HepG2 (cell line): ENCODE results near the gene TTC23. TPM values are rescaled to one million over a fixed set of nuclear protein-coding genes. Genes with fewer than 3 reads are reported as not detected.

Experiments used
- ATAC-seq: fragments of 200-7000 bp; cut with Tn5 transposase; 3 replicates; pipeline ENCODE4 v1.9.1; 2020; ENCODE audit warnings: mild to moderate bottlenecking, moderate library complexity
- BruUV-seq: library from RNA; stranded (reverse); fragments of 400-500 nt; replicated peaks from 2 replicates; lab custom pipeline; 2021; lab: Mats Ljungman, UMichigan
- CTCF ChIA-PET: fragments of 300-600 bp; formaldehyde crosslinking; extraction: SDS; loops from one replicate; lab custom pipeline; 2021; ENCODE audit warnings: low total read pairs, inconsistent platforms, low intra/inter-chr PET ratio; lab: Yijun Ruan, JAX
- POLR2A ChIA-PET: fragments of 350-600 bp; sonication (Branson Sonifier 250); formaldehyde crosslinking; loops from one replicate; lab custom pipeline; 2020; ENCODE audit warnings: antibody characterized with exemption, inconsistent platforms; lab: Yijun Ruan, JAX
- DNase-seq: peaks from one replicate; pipeline ENCODE4 v3.0.0-alpha.2; 2015; ENCODE audit warnings: low spot score
- FAIRE-seq: peaks from 3 replicates; lab custom pipeline; 2011; peaks lifted over from hg19 to GRCh38; lab: Jason Lieb, UNC
- H2AFZ ChIP-seq: one replicate; pipeline ENCODE4 v1.6.1; 2011; ENCODE audit warnings: low read length, inconsistent platforms
- H3K27ac ChIP-seq: fragments of 300-600 bp; 3 replicates; pipeline ENCODE4 v1.8.0; 2011; ENCODE audit warnings: mixed run types, mild to moderate bottlenecking, mixed read lengths, low read length, inconsistent platforms; ENCODE audit not compliant: insufficient read depth; ENCODE audit errors: extremely low read length
- H3K27me3 ChIP-seq, 2 experiments: fragments of 200-600 bp in 1 of 2; 2 replicates in 1 of 2; 3 replicates in 1 of 2; pipeline versions ENCODE4 v1.6.0 to v1.8.0; 2011; ENCODE audit warnings: low read length in 2 of 2, mild to moderate bottlenecking in 2 of 2, moderate library complexity in 2 of 2, inconsistent platforms in 1 of 2; ENCODE audit not compliant: insufficient read depth in 2 of 2, control insufficient read depth in 1 of 2
- H3K36me3 ChIP-seq, 2 experiments: fragments of 200-600 bp in 1 of 2; replicated peaks in 1 of 2; 2 replicates in 1 of 2; 3 replicates in 1 of 2; pipeline versions ENCODE4 v1.5.1 to v1.8.0; 2011; ENCODE audit warnings: low read length in 2 of 2, inconsistent platforms in 1 of 2; ENCODE audit not compliant: insufficient read depth in 2 of 2, control insufficient read depth in 1 of 2
- H3K4me1 ChIP-seq: 2 replicates; pipeline ENCODE4 v1.5.1; 2012; ENCODE audit warnings: low read length, inconsistent platforms; ENCODE audit not compliant: insufficient read depth
- H3K4me2 ChIP-seq: 2 replicates; pipeline ENCODE4 v1.6.0; 2011; ENCODE audit warnings: low read depth, low read length, inconsistent platforms
- H3K4me3 ChIP-seq, 3 experiments: fragments of 200-600 bp in 1 of 3; sonication (generic), shearing (Covaris generic) in 1 of 3; replicated peaks in 1 of 3; 2 replicates each; pipeline ENCODE4 v1.5.1; 2011 to 2016; ENCODE audit warnings: low read length in 3 of 3, inconsistent platforms in 2 of 3, low read depth in 2 of 3, mild to moderate bottlenecking in 2 of 3, control low read depth in 1 of 3, mixed read lengths in 1 of 3; ENCODE audit not compliant: insufficient read depth in 1 of 3
- H3K79me2 ChIP-seq: one replicate; pipeline ENCODE4 v1.6.1; 2011; ENCODE audit warnings: low read length, inconsistent platforms; ENCODE audit not compliant: insufficient read depth
- H3K9ac ChIP-seq: 2 replicates; pipeline ENCODE4 v1.6.0; 2011; ENCODE audit warnings: mild to moderate bottlenecking, low read depth, low read length, inconsistent platforms; ENCODE audit not compliant: insufficient read depth
- H3K9me3 ChIP-seq: 2 replicates; pipeline ENCODE4 v1.5.1; 2012; ENCODE audit warnings: mild to moderate bottlenecking, low read length
- H4K20me1 ChIP-seq: 2 replicates; pipeline ENCODE4 v1.6.0; 2011; ENCODE audit warnings: inconsistent platforms, mild to moderate bottlenecking, low read length, moderate library complexity; ENCODE audit not compliant: insufficient read depth
- ERF ChIP-seq: IDR thresholded peaks from 2 replicates; pipeline ENCODE4 v1.6.1; 2018; ENCODE audit warnings: missing biosample characterization, missing genetic modification reagents
- GABPA ChIP-seq, 2 experiments: IDR thresholded peaks; 2 replicates each; pipeline ENCODE4 v1.6.1; 2011 to 2016; ENCODE audit warnings: low read depth in 2 of 2, low read length in 1 of 2, missing biosample characterization in 1 of 2, missing genetic modification characterization in 1 of 2
- MAFK ChIP-seq, 2 experiments: IDR thresholded peaks in 1 of 2; conservative IDR thresholded peaks in 1 of 2; 2 replicates each; pipeline ENCODE4 v1.6.1; 2011; ENCODE audit warnings: improper control_type of control experiment in 2 of 2, low read length in 2 of 2
- NFE2L2 ChIP-seq: fragments of 150-350 bp; IDR thresholded peaks from 2 replicates; pipeline ENCODE4 v1.6.1; 2014; ENCODE audit warnings: low read length
- PCBP2 ChIP-seq: fragments of 200-400 bp; formaldehyde crosslinking; optimal IDR thresholded peaks from 2 replicates; pipeline ENCODE3; 2018; ENCODE audit warnings: low read length, low read depth; ENCODE audit not compliant: poor library complexity, severe bottlenecking
- SP2 ChIP-seq: sonication (generic); formaldehyde crosslinking; IDR thresholded peaks from 2 replicates; pipeline ENCODE4 v1.5.1; 2020; ENCODE audit warnings: mild to moderate bottlenecking, missing genetic modification reagents
- ZBTB21 ChIP-seq: sonication (generic); formaldehyde crosslinking; IDR thresholded peaks from 2 replicates; pipeline ENCODE4 v1.4.0; 2020; ENCODE audit warnings: missing genetic modification reagents
- ZNF136 ChIP-seq: sonication (generic); formaldehyde crosslinking; IDR thresholded peaks from 2 replicates; pipeline ENCODE4 v1.8.1; 2022; ENCODE audit warnings: low read depth, mild to moderate bottlenecking, moderate library complexity, missing genetic modification reagents
- ZNF563 ChIP-seq: sonication (generic); formaldehyde crosslinking; IDR thresholded peaks from 2 replicates; pipeline ENCODE4 v1.8.0; 2022; ENCODE audit warnings: mild to moderate bottlenecking, moderate library complexity, missing genetic modification reagents
- ZNF704 ChIP-seq: sonication (generic); formaldehyde crosslinking; IDR thresholded peaks from 2 replicates; pipeline ENCODE4 v1.8.1; 2023; ENCODE audit warnings: mild to moderate bottlenecking, inconsistent platforms, moderate library complexity, missing genetic modification reagents, borderline replicate concordance
- WGBS: methylation state at CpG from one replicate; pipeline ENCODE4 v1.1.6; 2017; ENCODE audit warnings: low lambda C conversion rate; 5-methylcytosine and 5-hydroxymethylcytosine counted together
- in situ Hi-C: cut with HindIII; loops from 2 replicates; pipeline ENCODE4 v1.10.0; 2017; ENCODE audit warnings: low pct_unique_long_range_greater_than_20kb; ENCODE audit not compliant: extremely low pct_ligation_motif_present
- intact Hi-C: fragments of 100-400 bp; cut with micrococcal nuclease; formaldehyde crosslinking; loops from one replicate; pipeline ENCODE4 v1.10.0; 2022; ENCODE audit not compliant: unreplicated experiment
- polyA plus RNA-seq, 8 experiments: library from polyadenylated mRNA; depleted of rRNA in 3 of 8; stranded (reverse) in 7 of 8; unstranded in 1 of 8; fragments of >200 nt; fragmentation: Illumina TruSeq in 4 of 8; extraction: Trizol in 4 of 8; gene quantifications; 2 replicates each; pipeline versions ENCODE4 v1.2.1 to v1.2.3, GENCODE V29; 2011 to 2016; ENCODE audit warnings: low read depth in 4 of 8, missing spikeins in 1 of 8, mixed read lengths in 1 of 8; ENCODE audit not compliant: insufficient read depth in 1 of 8
- total RNA-seq, 5 experiments: library from RNA; depleted of rRNA; stranded (reverse); fragments of >200 nt; fragmentation: Illumina TruSeq; extraction: Trizol; gene quantifications; 2 replicates each; pipeline ENCODE4 v1.2.3, GENCODE V29; 2016; ENCODE audit warnings: low read depth in 1 of 5
- TF ChIP-seq, protein P1 (sequence below): sonication (generic); formaldehyde crosslinking; conservative IDR thresholded peaks from 2 replicates; pipeline ENCODE4 v1.4.0; 2020; ENCODE audit warnings: mild to moderate bottlenecking, missing genetic modification reagents, moderate library complexity
- TF ChIP-seq, protein P2 (sequence below): sonication (generic); formaldehyde crosslinking; IDR thresholded peaks from 2 replicates; pipeline ENCODE4 v1.9.0; 2021; ENCODE audit warnings: missing genetic modification reagents, borderline replicate concordance
- TF ChIP-seq, protein P3 (sequence below): sonication (generic); formaldehyde crosslinking; IDR thresholded peaks from 2 replicates; pipeline ENCODE4 v1.4.0; 2020; ENCODE audit warnings: missing genetic modification reagents, borderline replicate concordance

TTC23 gene
- total and polyA plus RNA-seq, 2 of the 13 experiments (the other 11 are each of a cell fraction or from before 2014, with no cell fraction given), result 1.6 to 11.7 TPM

DNA sequence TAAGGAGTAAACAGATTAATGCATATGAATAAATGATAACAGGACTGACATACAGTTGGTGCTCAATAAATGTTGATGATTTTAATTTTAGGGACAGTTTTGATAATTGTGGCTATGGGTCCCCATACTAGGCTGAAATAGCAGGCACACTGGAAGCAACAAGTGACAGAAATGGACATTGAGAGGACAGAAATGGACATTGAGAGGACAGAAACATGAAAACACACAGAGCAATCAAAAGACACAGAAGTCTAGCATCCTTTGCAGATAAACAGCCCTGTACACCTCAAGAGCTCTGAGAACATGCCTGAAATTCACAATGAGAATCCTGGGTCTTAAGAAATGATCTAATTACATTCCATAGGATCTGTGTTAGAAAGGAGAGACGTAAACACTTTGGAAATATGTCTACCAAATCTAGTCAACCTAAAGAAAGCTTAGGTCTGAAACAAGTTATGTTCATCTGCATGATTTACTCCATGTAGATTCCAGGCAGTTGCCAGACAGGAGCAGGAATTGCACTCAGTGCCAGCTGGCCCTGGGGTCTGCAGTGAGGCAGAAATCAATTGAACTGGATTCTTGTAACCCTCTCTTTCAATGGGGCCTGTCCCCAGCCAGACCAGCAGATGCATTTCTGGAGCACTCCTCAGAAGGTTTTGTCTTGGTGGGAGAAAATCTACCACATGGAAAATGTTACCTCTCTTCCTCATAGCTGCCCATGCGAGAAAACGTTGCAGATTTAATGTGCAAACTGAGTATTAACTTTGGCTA lies 84.2 kb downstream of the TTC23 start:
- ATAC-seq (no peak), DNase-seq (no peak), FAIRE-seq (no peak)
- intact Hi-C loops (no loop called here), in situ Hi-C loops (no loop called here)
- POLR2A ChIA-PET, result no interaction called here
- Histone ChIP-seq H3K27ac (no peak overlapping the region), H3K4me1 (peaks cover 5% of the 10 kb centered on the region; the same call in 1 of the 2 replicates), H3K4me3 (no peak overlapping the region), H3K36me3 (peaks cover 3 to 8% of the 10 kb centered on the region in 2 experiments; a peak in 3 of 5 replicates), H2AFZ (no peak overlapping the region), H3K4me2 (no peak overlapping the region), H3K9me3 (no peaks in the 10 kb centered on the region), H3K79me2 (no peaks in the 10 kb centered on the region), H3K27me3 (no peaks in the 10 kb centered on the region), H4K20me1 (no peaks in the 10 kb centered on the region), H3K9ac (no peak overlapping the region)
- BruUV-seq, result no TSS peak
- WGBS, result 79% methylated on average over 3 of the region's 3 CpGs
- CTCF ChIA-PET, result no interaction called here
- TF ChIP-seq ERF (CRISPR knock-in tag), result no peak
- no peak for TF ChIP-seq ZNF563 (CRISPR knock-in tag)
- TF ChIP-seq ZNF704 (CRISPR knock-in tag), result no peak
- no peak for TF ChIP-seq NFE2L2
- no peak for TF ChIP-seq GABPA (IDR thresholded peaks at IDR 0.05; ENCODE audit: low read depth, low read length)
- TF ChIP-seq GABPA (CRISPR knock-in tag; IDR thresholded peaks at IDR 0.05; ENCODE audit: low read depth), result no peak
- TF ChIP-seq SP2 (CRISPR knock-in tag), result no peak
- TF ChIP-seq, protein P1, sequence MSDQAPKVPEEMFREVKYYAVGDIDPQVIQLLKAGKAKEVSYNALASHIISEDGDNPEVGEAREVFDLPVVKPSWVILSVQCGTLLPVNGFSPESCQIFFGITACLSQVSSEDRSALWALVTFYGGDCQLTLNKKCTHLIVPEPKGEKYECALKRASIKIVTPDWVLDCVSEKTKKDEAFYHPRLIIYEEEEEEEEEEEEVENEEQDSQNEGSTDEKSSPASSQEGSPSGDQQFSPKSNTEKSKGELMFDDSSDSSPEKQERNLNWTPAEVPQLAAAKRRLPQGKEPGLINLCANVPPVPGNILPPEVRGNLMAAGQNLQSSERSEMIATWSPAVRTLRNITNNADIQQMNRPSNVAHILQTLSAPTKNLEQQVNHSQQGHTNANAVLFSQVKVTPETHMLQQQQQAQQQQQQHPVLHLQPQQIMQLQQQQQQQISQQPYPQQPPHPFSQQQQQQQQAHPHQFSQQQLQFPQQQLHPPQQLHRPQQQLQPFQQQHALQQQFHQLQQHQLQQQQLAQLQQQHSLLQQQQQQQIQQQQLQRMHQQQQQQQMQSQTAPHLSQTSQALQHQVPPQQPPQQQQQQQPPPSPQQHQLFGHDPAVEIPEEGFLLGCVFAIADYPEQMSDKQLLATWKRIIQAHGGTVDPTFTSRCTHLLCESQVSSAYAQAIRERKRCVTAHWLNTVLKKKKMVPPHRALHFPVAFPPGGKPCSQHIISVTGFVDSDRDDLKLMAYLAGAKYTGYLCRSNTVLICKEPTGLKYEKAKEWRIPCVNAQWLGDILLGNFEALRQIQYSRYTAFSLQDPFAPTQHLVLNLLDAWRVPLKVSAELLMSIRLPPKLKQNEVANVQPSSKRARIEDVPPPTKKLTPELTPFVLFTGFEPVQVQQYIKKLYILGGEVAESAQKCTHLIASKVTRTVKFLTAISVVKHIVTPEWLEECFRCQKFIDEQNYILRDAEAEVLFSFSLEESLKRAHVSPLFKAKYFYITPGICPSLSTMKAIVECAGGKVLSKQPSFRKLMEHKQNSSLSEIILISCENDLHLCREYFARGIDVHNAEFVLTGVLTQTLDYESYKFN (CRISPR knock-in tag), result no peak
- TF ChIP-seq, protein P2, sequence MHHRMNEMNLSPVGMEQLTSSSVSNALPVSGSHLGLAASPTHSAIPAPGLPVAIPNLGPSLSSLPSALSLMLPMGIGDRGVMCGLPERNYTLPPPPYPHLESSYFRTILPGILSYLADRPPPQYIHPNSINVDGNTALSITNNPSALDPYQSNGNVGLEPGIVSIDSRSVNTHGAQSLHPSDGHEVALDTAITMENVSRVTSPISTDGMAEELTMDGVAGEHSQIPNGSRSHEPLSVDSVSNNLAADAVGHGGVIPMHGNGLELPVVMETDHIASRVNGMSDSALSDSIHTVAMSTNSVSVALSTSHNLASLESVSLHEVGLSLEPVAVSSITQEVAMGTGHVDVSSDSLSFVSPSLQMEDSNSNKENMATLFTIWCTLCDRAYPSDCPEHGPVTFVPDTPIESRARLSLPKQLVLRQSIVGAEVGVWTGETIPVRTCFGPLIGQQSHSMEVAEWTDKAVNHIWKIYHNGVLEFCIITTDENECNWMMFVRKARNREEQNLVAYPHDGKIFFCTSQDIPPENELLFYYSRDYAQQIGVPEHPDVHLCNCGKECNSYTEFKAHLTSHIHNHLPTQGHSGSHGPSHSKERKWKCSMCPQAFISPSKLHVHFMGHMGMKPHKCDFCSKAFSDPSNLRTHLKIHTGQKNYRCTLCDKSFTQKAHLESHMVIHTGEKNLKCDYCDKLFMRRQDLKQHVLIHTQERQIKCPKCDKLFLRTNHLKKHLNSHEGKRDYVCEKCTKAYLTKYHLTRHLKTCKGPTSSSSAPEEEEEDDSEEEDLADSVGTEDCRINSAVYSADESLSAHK, result no peak
- no peak for TF ChIP-seq MAFK (conservative IDR thresholded peaks at IDR 0.05 in 1 of 2, IDR thresholded peaks at IDR 0.05 in 1 of 2; ENCODE audit: low read length in 2 of 2)
- no peak for TF ChIP-seq ZBTB21 (CRISPR knock-in tag)
- TF ChIP-seq ZNF136, result no peak
- no peak for TF ChIP-seq PCBP2
- TF ChIP-seq, protein P3, sequence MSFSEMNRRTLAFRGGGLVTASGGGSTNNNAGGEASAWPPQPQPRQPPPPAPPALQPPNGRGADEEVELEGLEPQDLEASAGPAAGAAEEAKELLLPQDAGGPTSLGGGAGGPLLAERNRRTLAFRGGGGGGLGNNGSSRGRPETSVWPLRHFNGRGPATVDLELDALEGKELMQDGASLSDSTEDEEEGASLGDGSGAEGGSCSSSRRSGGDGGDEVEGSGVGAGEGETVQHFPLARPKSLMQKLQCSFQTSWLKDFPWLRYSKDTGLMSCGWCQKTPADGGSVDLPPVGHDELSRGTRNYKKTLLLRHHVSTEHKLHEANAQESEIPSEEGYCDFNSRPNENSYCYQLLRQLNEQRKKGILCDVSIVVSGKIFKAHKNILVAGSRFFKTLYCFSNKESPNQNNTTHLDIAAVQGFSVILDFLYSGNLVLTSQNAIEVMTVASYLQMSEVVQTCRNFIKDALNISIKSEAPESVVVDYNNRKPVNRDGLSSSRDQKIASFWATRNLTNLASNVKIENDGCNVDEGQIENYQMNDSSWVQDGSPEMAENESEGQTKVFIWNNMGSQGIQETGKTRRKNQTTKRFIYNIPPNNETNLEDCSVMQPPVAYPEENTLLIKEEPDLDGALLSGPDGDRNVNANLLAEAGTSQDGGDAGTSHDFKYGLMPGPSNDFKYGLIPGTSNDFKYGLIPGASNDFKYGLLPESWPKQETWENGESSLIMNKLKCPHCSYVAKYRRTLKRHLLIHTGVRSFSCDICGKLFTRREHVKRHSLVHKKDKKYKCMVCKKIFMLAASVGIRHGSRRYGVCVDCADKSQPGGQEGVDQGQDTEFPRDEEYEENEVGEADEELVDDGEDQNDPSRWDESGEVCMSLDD (CRISPR knock-in tag), result no peak
